Measurements from ENCODE around the gene TEAD1.

Gene TEAD1

GRCh38 chr11:12789054-12789453, 114.8 kb downstream of the TEAD1 start:
- no peak for DNase-seq (ENCODE audit: low spot score)

- DNase-seq (ENCODE audit: low spot score) = no peak
Observed at GRCh38 chr11:12789596-12790215, 115.5 kb downstream of the TEAD1 start.

GRCh38 chr11:12790861-12791616, 116.8 kb downstream of the TEAD1 start:
- no peak for DNase-seq (ENCODE audit: low spot score)

- no peak for DNase-seq (ENCODE audit: low spot score)
Observed at GRCh38 chr11:12792018-12792417, 117.8 kb downstream of the TEAD1 start.

GRCh38 chr11:12792590-12792989, 118.4 kb downstream of the TEAD1 start:
- DNase-seq (ENCODE audit: low spot score) = no peak

- DNase-seq (ENCODE audit: low spot score) = no peak
Observed at GRCh38 chr11:12793065-12793464, 118.8 kb downstream of the TEAD1 start.

- no peak for DNase-seq (ENCODE audit: low spot score)
Observed at GRCh38 chr11:12793506-12793905, 119.3 kb downstream of the TEAD1 start.

GRCh38 chr11:12794576-12795230, 120.5 kb downstream of the TEAD1 start:
- no peak for DNase-seq (ENCODE audit: low spot score)

- DNase-seq (ENCODE audit: low spot score) = no peak
Observed at GRCh38 chr11:12797996-12798395, 123.8 kb downstream of the TEAD1 start.

GRCh38 chr11:12798609-12799011, 124.4 kb downstream of the TEAD1 start:
- no peak for DNase-seq (ENCODE audit: low spot score)

GRCh38 chr11:12799334-12799835, 125.2 kb downstream of the TEAD1 start:
- no peak for DNase-seq (ENCODE audit: low spot score)

GRCh38 chr11:12800032-12800671, 125.9 kb downstream of the TEAD1 start:
- peak; percentile 68 for DNase-seq (ENCODE audit: low spot score)

- DNase-seq (ENCODE audit: low spot score) = no peak
Observed at GRCh38 chr11:12800871-12801270, 126.7 kb downstream of the TEAD1 start.

GRCh38 chr11:12801976-12802375, 127.8 kb downstream of the TEAD1 start:
- no peak for DNase-seq (ENCODE audit: low spot score)

GRCh38 chr11:12802418-12803085, 128.3 kb downstream of the TEAD1 start:
- DNase-seq (ENCODE audit: low spot score) = no peak

GRCh38 chr11:12803086-12803826, 129.0 kb downstream of the TEAD1 start:
- DNase-seq (ENCODE audit: low spot score) = no peak

- no peak for DNase-seq (ENCODE audit: low spot score)
Observed at GRCh38 chr11:12806113-12806512, 131.9 kb downstream of the TEAD1 start.

GRCh38 chr11:12807621-12808020, 133.4 kb downstream of the TEAD1 start:
- no peak for DNase-seq (ENCODE audit: low spot score)

GRCh38 chr11:12808519-12808918, 134.3 kb downstream of the TEAD1 start:
- DNase-seq (ENCODE audit: low spot score) = peak; percentile 36

- no peak for DNase-seq (ENCODE audit: low spot score)
Observed at GRCh38 chr11:12809364-12809763, 135.1 kb downstream of the TEAD1 start.

GRCh38 chr11:12809864-12810567, 135.8 kb downstream of the TEAD1 start:
- DNase-seq (ENCODE audit: low spot score) = no peak
